Testis (tissue), 2 donors: ENCODE results near the gene CNIH3.

Experiments used
- CTCF ChIP-seq, 3 experiments: fragments of 450-650 bp in 2 of 3; fragments of 200-600 bp in 1 of 3; sonication (generic) in 1 of 3; IDR thresholded peaks; one replicate each; pipeline ENCODE4 v1.5.1; 2016 to 2019; ENCODE audit warnings: antibody characterized with exemption in 3 of 3, mild to moderate bottlenecking in 2 of 3, moderate library complexity in 1 of 3
- POLR2A ChIP-seq: fragments of 450-650 bp; IDR thresholded peaks from one replicate; pipeline ENCODE4 v1.6.1; 2017; ENCODE audit warnings: antibody characterized with exemption, mild to moderate bottlenecking, moderate library complexity

- no peak for TF ChIP-seq CTCF (IDR thresholded peaks at IDR 0.05)
- no peak for TF ChIP-seq POLR2A
Observed at GRCh38 chr1:224718470-224719053, 102.4 kb downstream of the CNIH3 start.
